Loucy (cell line): ENCODE measurements around the gene SPATA24.

Experiments used
- H2AFZ ChIP-seq: fragments of 200-600 bp; sonication (generic); 2 replicates; pipeline ENCODE4 v1.6.0; 2016; ENCODE audit warnings: antibody characterized with exemption, mild to moderate bottlenecking, low read length, moderate library complexity
- H3F3A ChIP-seq: fragments of 200-600 bp; 2 replicates; pipeline ENCODE4 v1.6.0; 2016; ENCODE audit warnings: antibody characterized with exemption, low read depth, mild to moderate bottlenecking
- H3K27me3 ChIP-seq: fragments of 200-600 bp; sonication (generic); 2 replicates; pipeline ENCODE4 v1.6.1; 2014; ENCODE audit warnings: low read length, mild to moderate bottlenecking; ENCODE audit not compliant: insufficient read depth, poor library complexity, severe bottlenecking
- H3K36me3 ChIP-seq: fragments of 200-600 bp; sonication (generic); 2 replicates; pipeline ENCODE4 v1.6.1; 2016; ENCODE audit warnings: low read length; ENCODE audit not compliant: insufficient read depth
- H3K4me1 ChIP-seq: fragments of 200-600 bp; sonication (generic); 2 replicates; pipeline ENCODE4 v1.5.1; 2014; ENCODE audit warnings: low read length, mild to moderate bottlenecking; ENCODE audit not compliant: insufficient read depth, poor library complexity, severe bottlenecking
- H3K4me2 ChIP-seq: fragments of 200-600 bp; sonication (generic); 2 replicates; pipeline ENCODE4 v1.6.0; 2014; ENCODE audit warnings: antibody characterized with exemption, low read length, low read depth, mild to moderate bottlenecking; ENCODE audit not compliant: poor library complexity, severe bottlenecking
- H3K4me3 ChIP-seq: fragments of 200-600 bp; sonication (generic); 2 replicates; pipeline ENCODE4 v1.5.1; 2014; ENCODE audit warnings: low read length, mild to moderate bottlenecking, mixed read lengths; ENCODE audit not compliant: poor library complexity, severe bottlenecking
- H3K79me2 ChIP-seq: fragments of 200-600 bp; sonication (generic); 2 replicates; pipeline ENCODE4 v1.6.1; 2014; ENCODE audit warnings: low read length; ENCODE audit not compliant: insufficient read depth
- H3K9ac ChIP-seq: fragments of 200-600 bp; sonication (generic); 2 replicates; pipeline ENCODE4 v1.6.0; 2014; ENCODE audit warnings: mild to moderate bottlenecking, low read depth, low read length, moderate library complexity; ENCODE audit not compliant: poor library complexity, severe bottlenecking
- H3K9me2 ChIP-seq: fragments of 200-600 bp; sonication (generic); replicated peaks from 2 replicates; pipeline ENCODE4 v1.6.1; 2016; ENCODE audit warnings: low read depth, low read length, mixed read lengths
- H3K9me3 ChIP-seq: fragments of 200-600 bp; sonication (generic); 2 replicates; pipeline ENCODE4 v1.6.1; 2014; ENCODE audit warnings: mild to moderate bottlenecking, antibody characterized with exemption, low read length, low read depth; ENCODE audit not compliant: insufficient read depth
- H4K20me1 ChIP-seq: fragments of 200-600 bp; sonication (generic); 2 replicates; pipeline ENCODE4 v1.6.0; 2014; ENCODE audit warnings: antibody characterized with exemption, low read length, mild to moderate bottlenecking; ENCODE audit not compliant: insufficient read depth, poor library complexity, severe bottlenecking
- EZH2phosphoT487 ChIP-seq: fragments of 200-600 bp; IDR thresholded peaks from 2 replicates; pipeline ENCODE4 v1.6.1; 2018; ENCODE audit warnings: antibody characterized with exemption, mild to moderate bottlenecking, moderate library complexity, borderline replicate concordance
- TF ChIP-seq, protein P1 (sequence below): fragments of 200-600 bp; sonication (generic); conservative IDR thresholded peaks from 2 replicates; pipeline ENCODE4 v1.5.1; 2014; ENCODE audit warnings: mild to moderate bottlenecking, antibody characterized with exemption, low read length

SPATA24 gene

DNA sequence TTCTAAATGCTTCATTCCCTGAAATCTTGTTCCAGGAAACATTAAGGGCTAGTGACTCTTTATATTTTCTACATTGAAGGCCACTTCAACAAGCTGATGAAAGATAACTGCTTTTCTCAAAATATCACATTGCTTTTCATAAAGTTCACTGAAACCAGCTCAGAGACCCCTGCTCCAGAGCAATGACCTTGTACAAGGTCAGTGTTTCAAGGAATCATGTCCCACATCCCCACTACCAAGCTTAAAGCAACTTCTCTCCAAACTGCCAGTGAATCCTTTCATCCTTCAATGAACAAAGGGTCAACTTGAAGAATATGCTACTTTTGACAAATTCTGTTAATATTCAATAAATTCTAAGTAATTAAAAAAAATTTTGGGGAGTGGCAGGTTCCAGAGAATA is 12.0 kb upstream of the SPATA24 start:
- Histone ChIP-seq H3K36me3 (peaks cover 16% of the 10 kb centered on the region; the same call in 1 of the 2 replicates), H3K9me2 (no peaks in the 10 kb centered on the region), H4K20me1 (no peaks in the 10 kb centered on the region), H3K9ac (no peak overlapping the region), H2AFZ (no peak overlapping the region), H3K79me2 (no peaks in the 10 kb centered on the region), H3K4me1 (peaks cover 35% of the 10 kb centered on the region), H3K4me3 (no peak overlapping the region), H3F3A (no peaks in the 10 kb centered on the region), H3K27me3 (no peaks in the 10 kb centered on the region), H3K9me3 (no peaks in the 10 kb centered on the region), H3K4me2 (no peak overlapping the region)
- TF ChIP-seq, protein P1, sequence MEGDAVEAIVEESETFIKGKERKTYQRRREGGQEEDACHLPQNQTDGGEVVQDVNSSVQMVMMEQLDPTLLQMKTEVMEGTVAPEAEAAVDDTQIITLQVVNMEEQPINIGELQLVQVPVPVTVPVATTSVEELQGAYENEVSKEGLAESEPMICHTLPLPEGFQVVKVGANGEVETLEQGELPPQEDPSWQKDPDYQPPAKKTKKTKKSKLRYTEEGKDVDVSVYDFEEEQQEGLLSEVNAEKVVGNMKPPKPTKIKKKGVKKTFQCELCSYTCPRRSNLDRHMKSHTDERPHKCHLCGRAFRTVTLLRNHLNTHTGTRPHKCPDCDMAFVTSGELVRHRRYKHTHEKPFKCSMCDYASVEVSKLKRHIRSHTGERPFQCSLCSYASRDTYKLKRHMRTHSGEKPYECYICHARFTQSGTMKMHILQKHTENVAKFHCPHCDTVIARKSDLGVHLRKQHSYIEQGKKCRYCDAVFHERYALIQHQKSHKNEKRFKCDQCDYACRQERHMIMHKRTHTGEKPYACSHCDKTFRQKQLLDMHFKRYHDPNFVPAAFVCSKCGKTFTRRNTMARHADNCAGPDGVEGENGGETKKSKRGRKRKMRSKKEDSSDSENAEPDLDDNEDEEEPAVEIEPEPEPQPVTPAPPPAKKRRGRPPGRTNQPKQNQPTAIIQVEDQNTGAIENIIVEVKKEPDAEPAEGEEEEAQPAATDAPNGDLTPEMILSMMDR: no peak
- no peak for TF ChIP-seq EZH2phosphoT487

DNA sequence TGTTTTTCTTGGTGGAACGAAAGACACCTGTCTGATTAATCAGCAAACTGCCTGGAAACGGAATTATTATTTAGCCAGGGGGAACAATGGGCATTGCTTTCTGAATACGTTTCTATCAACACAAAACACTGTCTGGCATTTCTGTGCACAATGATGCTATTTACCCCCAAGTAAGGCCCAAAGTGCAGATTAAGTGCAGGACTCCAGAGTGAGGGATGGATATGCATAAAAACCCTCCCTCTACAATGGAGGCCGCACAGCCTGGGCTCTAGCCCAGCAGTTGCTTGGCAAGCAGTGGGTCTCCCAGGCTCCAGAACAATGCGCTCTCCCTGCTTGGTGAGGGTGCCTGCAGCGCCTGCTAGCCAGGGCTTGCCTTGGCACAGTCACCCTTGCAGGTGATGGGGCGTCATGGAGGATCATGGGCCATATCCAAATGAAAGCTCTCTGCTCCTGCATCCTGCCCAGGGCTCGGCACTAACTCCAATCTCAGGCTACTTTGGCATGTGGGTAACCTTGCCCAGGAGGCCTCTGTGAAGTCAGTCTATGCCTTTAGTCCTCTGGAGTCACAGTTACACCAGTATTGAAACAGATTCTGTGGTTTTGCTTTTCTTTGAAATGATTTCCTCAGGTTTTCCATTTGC is 11.5 kb upstream of the SPATA24 start:
- H4K20me1 ChIP-seq: no peaks in the 10 kb centered on the region
- no peak overlapping the region for H3K4me2 ChIP-seq
- H3K9me2 ChIP-seq: no peaks in the 10 kb centered on the region
- no peaks in the 10 kb centered on the region for H3K9me3 ChIP-seq
- no peaks in the 10 kb centered on the region for H3K79me2 ChIP-seq
- H3K36me3 ChIP-seq: peaks cover 16% of the 10 kb centered on the region; the same call in 1 of the 2 replicates
- H2AFZ ChIP-seq: no peak overlapping the region
- no peaks in the 10 kb centered on the region for H3K27me3 ChIP-seq
- H3K4me1 ChIP-seq: peaks cover 35% of the 10 kb centered on the region
- no peak for TF ChIP-seq EZH2phosphoT487
- TF ChIP-seq, protein P1: no peak
- H3K9ac ChIP-seq: no peak overlapping the region
- H3F3A ChIP-seq: no peaks in the 10 kb centered on the region
- no peak overlapping the region for H3K4me3 ChIP-seq

- Histone ChIP-seq H2AFZ (no peak overlapping the region), H3K27me3 (no peaks in the 10 kb centered on the region), H3K9me2 (no peaks in the 10 kb centered on the region), H3K4me3 (no peak overlapping the region), H3K36me3 (peaks cover 13% of the 10 kb centered on the region; the same call in 1 of the 2 replicates), H3K4me1 (peaks cover 35% of the 10 kb centered on the region), H3K4me2 (peak overlapping the region; percentile 5), H3F3A (no peaks in the 10 kb centered on the region), H3K9me3 (no peaks in the 10 kb centered on the region), H3K9ac (peak overlapping the region; percentile 5), H3K79me2 (no peaks in the 10 kb centered on the region), H4K20me1 (no peaks in the 10 kb centered on the region)
- TF ChIP-seq, protein P1: no peak
- TF ChIP-seq EZH2phosphoT487: no peak
These were observed 10.8 kb upstream of the SPATA24 start for GRCh38 chr5:139414581-139415130.
